ENCODE results near the gene SIX3. TPM values are rescaled to one million over a fixed set of nuclear protein-coding genes. Genes with fewer than 3 reads are reported as not detected.

The SIX3 gene
- total and polyA plus RNA-seq, 4 donors = 0.02 to 0.06 TPM; not detected in 2

GRCh38 chr2:44949329-44950151 is 8.0 kb downstream of the SIX3 start:
- no peak for ATAC-seq (ENCODE audit: insufficient read depth, low FRiP score)
- DNase-seq = peak in 1 of 3 donors; percentile 69

GRCh38 chr2:44950646-44951045 is 9.1 kb downstream of the SIX3 start:
- Histone ChIP-seq H3K9ac (ENCODE audit: insufficient read depth in 1 of 2, low read length in 2 of 2) (no peak overlapping the region), H3K27ac (ENCODE audit: low read depth in 1 of 2, low read length in 1 of 2) (no peak overlapping the region), H3K4me1 (ENCODE audit: control insufficient read depth in 5 of 5, insufficient read depth in 5 of 5, low read length in 5 of 5) (peaks cover 0 to 34% (median 21%) of the 10 kb centered on the region in 5 donors), H3K9me3 (ENCODE audit: control insufficient read depth in 4 of 4, insufficient read depth in 3 of 4, low read length in 3 of 4) (peaks cover 0 to 7% (median 0%) of the 10 kb centered on the region in 4 donors), H3K4me3 (no peak overlapping the region), H3K36me3 (ENCODE audit: control insufficient read depth in 4 of 4, insufficient read depth in 4 of 4, low read length in 4 of 4) (no peaks in the 10 kb centered on the region), H3K27me3 (ENCODE audit: control insufficient read depth in 3 of 3, insufficient read depth in 3 of 3, low read length in 2 of 3) (peaks cover 25 to 96% (median 83%) of the 10 kb centered on the region in 3 donors)
- ATAC-seq (ENCODE audit: insufficient read depth, low FRiP score) = no peak
- DNase-seq = no peak
- no peak for TF ChIP-seq CTCF (IDR thresholded peaks at IDR 0.05; ENCODE audit: control extremely low read depth, extremely low read depth)
- WGBS, 2 donors = 41 to 44% methylated on average over 3 of the region's 3 CpGs

More at GRCh38 chr2:44949329-44950151, 8.0 kb downstream of the SIX3 start:
- peaks cover 18 to 96% (median 86%) of the 10 kb centered on the region in 3 donors for H3K27me3 ChIP-seq (ENCODE audit: control insufficient read depth in 3 of 3, insufficient read depth in 3 of 3, low read length in 2 of 3)
- peaks cover 0 to 7% (median 0%) of the 10 kb centered on the region in 4 donors for H3K9me3 ChIP-seq (ENCODE audit: control insufficient read depth in 4 of 4, insufficient read depth in 3 of 4, low read length in 3 of 4)
- no peak for TF ChIP-seq CTCF (IDR thresholded peaks at IDR 0.05; ENCODE audit: control extremely low read depth, extremely low read depth)
- H3K4me3 ChIP-seq = no peak overlapping the region
- H3K27ac ChIP-seq (ENCODE audit: low read depth in 1 of 2, low read length in 1 of 2) = no peak overlapping the region
- peaks cover 0 to 23% (median 11%) of the 10 kb centered on the region in 5 donors for H3K4me1 ChIP-seq (ENCODE audit: control insufficient read depth in 5 of 5, insufficient read depth in 5 of 5, low read length in 5 of 5)
- H3K36me3 ChIP-seq (ENCODE audit: control insufficient read depth in 4 of 4, insufficient read depth in 4 of 4, low read length in 4 of 4) = no peaks in the 10 kb centered on the region
- 5 to 9% methylated on average over 53 to 54 of the region's 54 CpGs for WGBS, 2 donors
- no peak overlapping the region for H3K9ac ChIP-seq (ENCODE audit: insufficient read depth in 1 of 2, low read length in 2 of 2)

- Histone ChIP-seq H3K4me3 (no peak overlapping the region), H3K27me3 (ENCODE audit: control insufficient read depth in 3 of 3, insufficient read depth in 3 of 3, low read length in 2 of 3) (peaks cover 25 to 95% (median 78%) of the 10 kb centered on the region in 3 donors), H3K4me1 (ENCODE audit: control insufficient read depth in 5 of 5, insufficient read depth in 5 of 5, low read length in 5 of 5) (peaks cover 0 to 38% (median 22%) of the 10 kb centered on the region in 5 donors), H3K9me3 (ENCODE audit: control insufficient read depth in 4 of 4, insufficient read depth in 3 of 4, low read length in 3 of 4) (peaks cover 0 to 7% (median 0%) of the 10 kb centered on the region in 4 donors), H3K36me3 (ENCODE audit: control insufficient read depth in 4 of 4, insufficient read depth in 4 of 4, low read length in 4 of 4) (no peaks in the 10 kb centered on the region), H3K9ac (ENCODE audit: insufficient read depth in 1 of 2, low read length in 2 of 2) (no peak overlapping the region), H3K27ac (ENCODE audit: low read depth in 1 of 2, low read length in 1 of 2) (no peak overlapping the region)
- no peak for TF ChIP-seq CTCF (IDR thresholded peaks at IDR 0.05; ENCODE audit: control extremely low read depth, extremely low read depth)
- DNase-seq = no peak
- no peak for ATAC-seq (ENCODE audit: insufficient read depth, low FRiP score)
- WGBS, 2 donors = 64 to 70% methylated on average over 6 of the region's 6 CpGs
Measured at GRCh38 chr2:44951124-44951523, 9.6 kb downstream of the SIX3 start.
